Measurements from ENCODE around the gene USP49. TPM values are rescaled to one million over a fixed set of nuclear protein-coding genes. Genes with fewer than 3 reads are reported as not detected.
A peak's percentile ranks its signal among the peaks of the same experiment; 100 is the strongest.

USP49 gene
- total and polyA plus RNA-seq, 10 of the 15 experiments (the other 5 are each of a cell fraction or from before 2014, with no cell fraction given): 1.0 to 7.7 (median 4.3) TPM

DNA sequence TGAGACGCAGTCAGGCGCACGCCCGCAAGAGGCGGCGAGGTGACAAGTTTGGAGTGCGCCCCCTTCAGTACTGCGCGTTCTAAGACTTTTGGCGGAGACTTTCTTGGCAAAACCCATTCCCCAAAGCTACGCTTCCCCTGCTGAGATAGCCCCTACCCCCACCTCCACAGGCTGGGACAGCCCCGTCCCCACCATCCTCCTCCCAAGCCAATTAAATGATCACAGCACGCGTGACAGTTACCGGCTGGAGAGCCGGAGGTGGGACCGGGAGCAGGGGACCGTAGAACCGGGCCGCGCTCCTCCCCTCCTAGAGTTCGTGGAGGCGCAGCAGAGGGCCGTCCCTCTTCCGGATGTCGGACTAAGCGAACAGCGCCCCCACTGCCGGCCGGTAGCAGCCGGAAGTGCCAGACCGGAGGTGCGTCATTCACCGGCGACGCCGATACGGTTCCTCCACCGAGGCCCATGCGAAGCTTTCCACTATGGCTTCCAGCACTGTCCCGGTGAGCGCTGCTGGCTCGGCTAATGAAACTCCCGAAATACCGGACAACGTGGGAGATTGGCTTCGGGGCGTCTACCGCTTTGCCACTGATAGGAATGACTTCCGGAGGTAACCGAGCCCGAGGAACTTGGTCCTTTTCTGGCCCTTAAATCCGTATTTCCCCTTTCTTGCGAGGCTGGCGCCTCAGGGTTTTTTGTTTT is 107.8 kb downstream of the USP49 start, which contains the start of gene TOMM6 (continued):
- TF ChIP-seq, protein P1, sequence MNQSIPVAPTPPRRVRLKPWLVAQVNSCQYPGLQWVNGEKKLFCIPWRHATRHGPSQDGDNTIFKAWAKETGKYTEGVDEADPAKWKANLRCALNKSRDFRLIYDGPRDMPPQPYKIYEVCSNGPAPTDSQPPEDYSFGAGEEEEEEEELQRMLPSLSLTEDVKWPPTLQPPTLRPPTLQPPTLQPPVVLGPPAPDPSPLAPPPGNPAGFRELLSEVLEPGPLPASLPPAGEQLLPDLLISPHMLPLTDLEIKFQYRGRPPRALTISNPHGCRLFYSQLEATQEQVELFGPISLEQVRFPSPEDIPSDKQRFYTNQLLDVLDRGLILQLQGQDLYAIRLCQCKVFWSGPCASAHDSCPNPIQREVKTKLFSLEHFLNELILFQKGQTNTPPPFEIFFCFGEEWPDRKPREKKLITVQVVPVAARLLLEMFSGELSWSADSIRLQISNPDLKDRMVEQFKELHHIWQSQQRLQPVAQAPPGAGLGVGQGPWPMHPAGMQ (IDR thresholded peaks at IDR 0.05; ENCODE audit: borderline replicate concordance): no peak
- 0 out of 2 replicates have a peak, but pooled peaks have one; percentile 28 for TF ChIP-seq ZNF24 (IDR thresholded peaks at IDR 0.05)
- TF ChIP-seq FOXK2 (IDR thresholded peaks at IDR 0.05): no peak
- TF ChIP-seq BCL11A (IDR thresholded peaks at IDR 0.05; ENCODE audit: low read depth, low read length): no peak
- no peak for TF ChIP-seq NFXL1 (IDR thresholded peaks at IDR 0.05; ENCODE audit: borderline replicate concordance)
- TF ChIP-seq, protein P2, sequence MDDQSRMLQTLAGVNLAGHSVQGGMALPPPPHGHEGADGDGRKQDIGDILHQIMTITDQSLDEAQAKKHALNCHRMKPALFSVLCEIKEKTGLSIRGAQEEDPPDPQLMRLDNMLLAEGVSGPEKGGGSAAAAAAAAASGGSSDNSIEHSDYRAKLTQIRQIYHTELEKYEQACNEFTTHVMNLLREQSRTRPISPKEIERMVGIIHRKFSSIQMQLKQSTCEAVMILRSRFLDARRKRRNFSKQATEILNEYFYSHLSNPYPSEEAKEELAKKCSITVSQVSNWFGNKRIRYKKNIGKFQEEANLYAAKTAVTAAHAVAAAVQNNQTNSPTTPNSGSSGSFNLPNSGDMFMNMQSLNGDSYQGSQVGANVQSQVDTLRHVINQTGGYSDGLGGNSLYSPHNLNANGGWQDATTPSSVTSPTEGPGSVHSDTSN (IDR thresholded peaks at IDR 0.05; ENCODE audit: insufficient replicate concordance, low read depth, low read length): no peak
- TF ChIP-seq, protein P3, sequence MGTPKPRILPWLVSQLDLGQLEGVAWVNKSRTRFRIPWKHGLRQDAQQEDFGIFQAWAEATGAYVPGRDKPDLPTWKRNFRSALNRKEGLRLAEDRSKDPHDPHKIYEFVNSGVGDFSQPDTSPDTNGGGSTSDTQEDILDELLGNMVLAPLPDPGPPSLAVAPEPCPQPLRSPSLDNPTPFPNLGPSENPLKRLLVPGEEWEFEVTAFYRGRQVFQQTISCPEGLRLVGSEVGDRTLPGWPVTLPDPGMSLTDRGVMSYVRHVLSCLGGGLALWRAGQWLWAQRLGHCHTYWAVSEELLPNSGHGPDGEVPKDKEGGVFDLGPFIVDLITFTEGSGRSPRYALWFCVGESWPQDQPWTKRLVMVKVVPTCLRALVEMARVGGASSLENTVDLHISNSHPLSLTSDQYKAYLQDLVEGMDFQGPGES (IDR thresholded peaks at IDR 0.05): no peak
- TF ChIP-seq, protein P4, sequence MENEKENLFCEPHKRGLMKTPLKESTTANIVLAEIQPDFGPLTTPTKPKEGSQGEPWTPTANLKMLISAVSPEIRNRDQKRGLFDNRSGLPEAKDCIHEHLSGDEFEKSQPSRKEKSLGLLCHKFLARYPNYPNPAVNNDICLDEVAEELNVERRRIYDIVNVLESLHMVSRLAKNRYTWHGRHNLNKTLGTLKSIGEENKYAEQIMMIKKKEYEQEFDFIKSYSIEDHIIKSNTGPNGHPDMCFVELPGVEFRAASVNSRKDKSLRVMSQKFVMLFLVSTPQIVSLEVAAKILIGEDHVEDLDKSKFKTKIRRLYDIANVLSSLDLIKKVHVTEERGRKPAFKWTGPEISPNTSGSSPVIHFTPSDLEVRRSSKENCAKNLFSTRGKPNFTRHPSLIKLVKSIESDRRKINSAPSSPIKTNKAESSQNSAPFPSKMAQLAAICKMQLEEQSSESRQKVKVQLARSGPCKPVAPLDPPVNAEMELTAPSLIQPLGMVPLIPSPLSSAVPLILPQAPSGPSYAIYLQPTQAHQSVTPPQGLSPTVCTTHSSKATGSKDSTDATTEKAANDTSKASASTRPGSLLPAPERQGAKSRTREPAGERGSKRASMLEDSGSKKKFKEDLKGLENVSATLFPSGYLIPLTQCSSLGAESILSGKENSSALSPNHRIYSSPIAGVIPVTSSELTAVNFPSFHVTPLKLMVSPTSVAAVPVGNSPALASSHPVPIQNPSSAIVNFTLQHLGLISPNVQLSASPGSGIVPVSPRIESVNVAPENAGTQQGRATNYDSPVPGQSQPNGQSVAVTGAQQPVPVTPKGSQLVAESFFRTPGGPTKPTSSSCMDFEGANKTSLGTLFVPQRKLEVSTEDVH (IDR thresholded peaks at IDR 0.05; ENCODE audit: low read depth, partially characterized antibody): peak; percentile 74
- TF ChIP-seq MEF2A (IDR thresholded peaks at IDR 0.05; ENCODE audit: insufficient read depth, low read depth, low read length): no peak
- TF ChIP-seq, protein P5, sequence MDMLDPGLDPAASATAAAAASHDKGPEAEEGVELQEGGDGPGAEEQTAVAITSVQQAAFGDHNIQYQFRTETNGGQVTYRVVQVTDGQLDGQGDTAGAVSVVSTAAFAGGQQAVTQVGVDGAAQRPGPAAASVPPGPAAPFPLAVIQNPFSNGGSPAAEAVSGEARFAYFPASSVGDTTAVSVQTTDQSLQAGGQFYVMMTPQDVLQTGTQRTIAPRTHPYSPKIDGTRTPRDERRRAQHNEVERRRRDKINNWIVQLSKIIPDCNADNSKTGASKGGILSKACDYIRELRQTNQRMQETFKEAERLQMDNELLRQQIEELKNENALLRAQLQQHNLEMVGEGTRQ (IDR thresholded peaks at IDR 0.05; ENCODE audit: borderline replicate concordance, low read depth, low read length): no peak; the same call in 1 of the 2 replicates
- TF ChIP-seq MTA2 (IDR thresholded peaks at IDR 0.05; ENCODE audit: low read depth): 0 out of 2 replicates have a peak, but pooled peaks have one; percentile 41
- TF ChIP-seq RAD51 (IDR thresholded peaks at IDR 0.05): no peak
- TF ChIP-seq SMC3 (IDR thresholded peaks at IDR 0.05; ENCODE audit: borderline replicate concordance, low read length): peak; percentile 10
- peak; percentile 84 for TF ChIP-seq POLR2AphosphoS2 (IDR thresholded peaks at IDR 0.05; ENCODE audit: low read depth, low read length)
- TF ChIP-seq NR2F1 (conservative IDR thresholded peaks at IDR 0.05): 0 out of 2 replicates have a peak, but pooled peaks have one; percentile 22
- TF ChIP-seq ZNF207 (IDR thresholded peaks at IDR 0.05; ENCODE audit: borderline replicate concordance): peak; percentile 87
- TF ChIP-seq NR2C2 (IDR thresholded peaks at IDR 0.05; ENCODE audit: borderline replicate concordance, control insufficient read depth, insufficient read length, low read depth): no peak
- peak; percentile 98 for TF ChIP-seq CREB1 (IDR thresholded peaks at IDR 0.05; ENCODE audit: low read depth)
- TF ChIP-seq IRF4 (IDR thresholded peaks at IDR 0.05; ENCODE audit: low read depth, low read length): peak; percentile 31; the same call in 1 of the 2 replicates
- 0 out of 2 replicates have a peak, but pooled peaks have one; percentile 44 for TF ChIP-seq FOXM1 (IDR thresholded peaks at IDR 0.05; ENCODE audit: low read depth, low read length)

Data from GM12878 (cell line).